ENCODE data around the gene BLM.

Gene BLM

DNA sequence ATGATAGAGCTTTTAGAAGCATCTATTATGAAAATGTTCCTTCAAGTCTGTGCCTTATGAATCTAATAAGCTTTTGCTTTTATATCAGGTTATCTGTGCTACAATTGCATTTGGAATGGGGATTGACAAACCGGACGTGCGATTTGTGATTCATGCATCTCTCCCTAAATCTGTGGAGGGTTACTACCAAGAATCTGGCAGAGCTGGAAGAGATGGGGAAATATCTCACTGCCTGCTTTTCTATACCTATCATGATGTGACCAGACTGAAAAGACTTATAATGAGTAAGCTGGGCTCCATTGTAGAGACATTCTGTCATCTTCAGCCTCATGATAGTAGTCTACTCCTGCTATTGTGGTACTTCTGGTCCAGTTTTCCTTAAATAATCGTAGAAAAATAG is 73.4 kb downstream of the BLM start:
- DNase-seq: no peak

DNA sequence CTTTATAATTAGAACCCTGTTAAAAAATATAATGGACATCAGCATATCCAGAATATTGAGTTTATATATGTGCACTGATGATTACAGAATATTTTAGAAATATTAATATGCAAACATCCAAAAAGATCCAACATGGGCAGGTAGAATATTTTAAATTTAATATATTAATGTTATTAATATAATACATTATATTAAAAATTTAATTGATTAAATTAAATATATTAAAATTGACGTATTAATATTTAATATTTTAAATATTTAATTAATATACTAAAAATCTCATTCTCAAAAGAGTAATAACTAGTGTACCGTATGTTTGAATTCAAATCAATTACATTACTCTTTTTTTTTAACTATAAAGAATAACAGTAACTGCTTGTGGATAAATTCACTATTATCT is 77.4 kb downstream of the BLM start:
- DNase-seq: no peak

- DNase-seq: no peak
Observed at GRCh38 chr15:90799639-90800170, 82.6 kb downstream of the BLM start.

DNA sequence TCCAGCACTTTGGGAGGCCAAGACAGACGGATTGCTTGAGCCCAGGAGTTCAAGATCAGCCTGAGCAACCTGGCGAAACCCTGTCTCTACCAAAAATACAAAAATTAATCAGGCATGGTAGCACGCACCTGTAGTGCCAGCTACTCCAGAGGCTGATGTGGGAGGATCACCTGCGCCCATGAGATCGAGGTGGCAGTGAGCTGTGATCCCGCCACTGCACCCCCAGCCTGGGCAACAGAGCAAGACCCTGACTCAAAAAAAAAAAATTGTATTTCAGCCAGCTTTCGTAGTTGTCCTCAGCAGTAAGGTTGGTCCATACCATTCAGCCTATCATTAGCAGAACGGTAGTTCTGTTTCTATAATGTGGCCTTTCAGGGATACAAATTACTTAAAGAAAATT is 84.7 kb downstream of the BLM start:
- no peak for DNase-seq

GRCh38 chr15:90807074-90807785 is 90.1 kb downstream of the BLM start:
- DNase-seq: no peak

- no peak for DNase-seq
Observed at GRCh38 chr15:90807786-90808086, 90.6 kb downstream of the BLM start.

- DNase-seq: no peak
Observed at GRCh38 chr15:90808517-90809235, 91.5 kb downstream of the BLM start.

DNA sequence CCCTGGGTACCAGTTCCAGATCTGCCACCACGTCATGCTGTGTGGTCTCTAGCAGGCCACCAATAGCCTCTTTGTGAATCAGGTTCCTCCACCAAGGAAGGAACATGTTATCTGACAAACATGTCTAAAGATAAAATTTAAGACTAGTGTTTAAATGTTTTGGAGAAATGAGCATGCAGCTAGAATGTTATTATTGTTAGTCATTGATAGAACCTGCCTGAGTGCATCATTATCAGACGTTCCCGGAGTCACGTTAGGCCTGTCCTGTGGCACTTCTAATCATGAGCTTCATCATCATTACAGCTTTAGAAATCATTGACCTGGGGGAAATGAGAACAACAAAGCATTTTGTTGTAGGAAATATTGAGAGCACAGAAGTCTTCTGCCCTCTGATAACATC is 92.4 kb downstream of the BLM start:
- no peak for DNase-seq

DNA sequence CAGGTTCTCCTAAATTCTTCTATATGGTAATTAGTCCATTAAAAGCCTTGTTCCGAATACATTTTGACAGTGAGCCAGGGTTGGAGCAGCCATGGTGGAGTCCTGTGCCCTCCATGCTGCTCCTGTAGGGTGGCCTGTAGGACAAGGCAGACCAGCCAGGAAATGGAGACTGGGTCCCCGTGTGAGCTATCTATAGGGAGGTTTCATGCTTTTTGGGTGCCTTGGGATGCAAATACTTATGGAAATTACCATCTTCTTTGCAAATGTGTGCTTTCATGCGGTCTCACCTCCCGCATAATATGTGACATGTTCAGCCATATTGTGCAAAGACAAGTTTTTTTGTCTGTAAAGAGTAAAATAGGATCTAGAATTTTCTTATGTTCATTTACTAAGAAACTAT is 93.2 kb downstream of the BLM start:
- no peak for DNase-seq

- no peak for DNase-seq
Observed at GRCh38 chr15:90812171-90812957, 95.2 kb downstream of the BLM start.

DNA sequence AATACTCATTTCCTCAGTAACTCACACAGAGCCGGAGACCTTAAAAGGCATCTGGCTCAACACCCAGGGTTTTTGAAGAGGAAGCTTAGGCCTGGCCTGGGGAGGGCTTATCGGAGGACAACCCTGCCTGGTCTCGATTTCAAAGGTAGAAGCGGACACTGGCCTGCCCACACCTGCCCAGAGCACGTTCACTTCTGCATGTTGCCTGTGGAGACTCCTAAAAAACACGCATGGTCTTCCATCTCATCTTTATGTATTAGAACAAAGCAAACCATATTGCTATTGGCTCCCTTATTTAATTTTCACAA is 95.8 kb downstream of the BLM start:
- DNase-seq: no peak

- no peak for DNase-seq
Observed at GRCh38 chr15:90813796-90814190, 96.6 kb downstream of the BLM start.

GRCh38 chr15:90814191-90814821 is 97.2 kb downstream of the BLM start:
- no peak for DNase-seq

- no peak for DNase-seq
Observed at GRCh38 chr15:90816401-90817116, 99.4 kb downstream of the BLM start.

- no peak for DNase-seq
Observed at GRCh38 chr15:90817117-90818057, 100.2 kb downstream of the BLM start.

DNA sequence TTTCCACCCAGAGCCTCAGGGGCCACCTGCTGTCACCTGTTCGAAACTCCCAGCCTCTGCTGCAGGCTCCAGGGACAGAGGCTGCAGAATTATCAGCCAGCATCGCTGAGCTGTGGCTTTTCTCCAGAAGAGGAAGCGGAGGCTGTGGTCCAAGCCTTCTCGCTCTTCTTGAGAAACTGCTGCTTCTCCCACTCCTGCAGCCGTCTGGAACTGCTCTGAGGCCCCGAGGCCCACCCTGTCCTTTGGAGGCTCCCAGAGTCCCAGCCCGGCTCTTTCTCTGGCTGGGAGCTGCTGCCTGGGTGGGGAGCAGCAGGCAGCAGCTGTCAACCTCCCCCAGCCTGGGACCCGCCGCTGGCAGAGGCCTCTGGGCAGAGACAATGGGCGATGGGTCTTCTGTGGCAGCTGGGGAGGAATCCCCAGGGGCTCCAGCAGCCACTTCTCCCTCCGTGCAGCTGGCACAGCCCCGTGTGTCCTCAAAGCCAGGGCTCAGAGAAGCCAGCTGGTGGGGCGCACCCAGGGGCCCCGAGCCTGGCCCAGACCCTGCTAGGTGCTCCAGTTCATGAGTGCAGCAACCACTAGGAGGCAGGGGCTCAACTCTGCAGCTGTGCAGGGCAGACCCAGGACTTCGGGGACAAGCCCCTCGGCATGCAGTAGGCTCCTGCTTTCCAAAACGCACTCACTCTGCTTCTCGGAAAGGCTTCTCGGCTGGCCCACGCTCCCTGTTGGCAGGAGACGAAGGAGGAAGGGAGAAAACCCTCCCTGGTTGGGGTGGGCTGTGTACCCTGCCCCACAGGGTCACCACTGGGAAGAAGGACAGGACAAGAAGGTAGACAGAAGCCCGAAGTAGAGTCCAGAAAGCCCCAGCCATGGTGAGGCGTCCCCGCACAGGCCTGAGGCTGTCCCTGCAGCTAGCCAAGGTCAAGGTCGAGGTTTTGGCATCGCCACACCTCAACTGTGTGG is 101.4 kb downstream of the BLM start:
- peak; percentile 64 for DNase-seq

DNA sequence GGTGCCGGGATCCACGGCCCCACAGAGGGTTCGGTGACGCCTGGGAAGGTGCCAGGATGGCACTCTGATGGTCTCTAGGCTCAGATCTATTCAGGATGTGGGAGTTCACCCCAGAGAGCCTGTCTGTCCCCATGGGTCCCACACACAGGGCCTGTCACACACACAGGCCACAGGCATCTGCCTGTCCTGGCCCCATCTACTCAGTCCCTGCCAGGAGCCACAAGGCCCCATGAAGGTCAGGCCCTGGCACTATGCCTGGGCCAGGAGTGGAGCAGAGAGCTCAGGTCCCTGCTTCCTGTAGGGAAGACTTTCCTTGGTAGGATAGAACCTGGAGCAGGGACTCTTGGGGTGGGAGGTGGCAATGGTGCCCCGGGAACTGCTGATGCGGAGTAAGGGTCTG is 102.2 kb downstream of the BLM start:
- DNase-seq: no peak

DNA sequence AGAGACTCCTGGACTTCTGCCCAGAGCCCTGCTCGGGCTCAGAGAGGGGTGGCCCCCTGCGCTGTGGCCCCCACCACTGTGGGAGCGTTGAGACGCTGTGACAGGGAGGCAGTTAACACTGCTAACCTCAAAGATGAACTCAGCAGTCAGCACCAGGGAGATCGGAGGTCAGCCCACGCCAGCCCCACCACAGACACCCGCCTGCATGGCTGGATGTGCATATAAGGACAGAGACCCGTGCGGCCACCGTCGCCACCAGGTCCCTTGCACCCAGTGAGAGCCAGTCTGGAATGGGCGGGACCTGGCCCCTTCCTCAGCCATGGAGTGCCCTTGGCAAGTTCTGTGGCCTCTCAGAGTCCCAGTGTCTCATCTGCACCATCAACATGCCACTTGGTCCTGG is 102.7 kb downstream of the BLM start:
- DNase-seq: no peak

DNA sequence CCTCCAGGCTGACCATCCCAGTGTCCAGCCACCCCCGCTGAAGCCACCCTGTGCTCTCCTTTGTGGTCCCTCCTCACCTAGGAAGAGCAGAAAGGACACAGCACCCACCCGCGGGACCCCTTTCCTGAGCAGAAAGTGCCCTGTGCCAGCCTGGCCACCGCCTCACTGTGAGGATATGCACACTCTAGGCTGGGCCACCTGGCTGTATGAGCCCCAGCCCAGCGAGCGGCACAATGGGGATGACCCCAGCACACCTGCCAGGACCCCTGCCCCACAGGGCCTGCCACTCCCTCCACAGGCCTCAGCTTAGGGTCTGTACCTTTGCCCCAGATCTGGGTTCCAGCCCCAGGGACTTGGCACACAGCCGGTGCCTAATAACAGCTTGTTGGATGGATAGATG is 103.3 kb downstream of the BLM start:
- no peak for DNase-seq

GRCh38 chr15:90822204-90822955 is 105.2 kb downstream of the BLM start:
- DNase-seq: no peak

Measured in activated CD4-positive, alpha-beta T cell treated with anti-CD3 and anti-CD28 coated beads, Interleukin-2, amount 50 U/mL, for 16 hours (primary cell).